Nephron (organoid): ENCODE data around the gene ITGB5.

ENCODE experiments used
- H3K27ac Mint-ChIP-seq, 3 experiments: 2 replicates each; pipeline ENCODE4 v1.8.0; 2020; ENCODE audit warnings: mixed read lengths in 3 of 3, mild to moderate bottlenecking in 2 of 3, moderate library complexity in 1 of 3
- H3K27me3 Mint-ChIP-seq: 2 replicates; pipeline ENCODE4 v1.8.0; 2021; ENCODE audit warnings: low read depth, mild to moderate bottlenecking, moderate library complexity, mixed read lengths
- H3K36me3 Mint-ChIP-seq: 2 replicates; pipeline ENCODE4 v1.8.0; 2020; ENCODE audit warnings: low read depth, mixed read lengths
- H3K4me1 Mint-ChIP-seq: 2 replicates; pipeline ENCODE4 v1.8.0; 2020; ENCODE audit warnings: mixed read lengths
- H3K4me3 Mint-ChIP-seq, 3 experiments: 2 replicates each; pipeline ENCODE4 v1.8.0; 2020; ENCODE audit warnings: mild to moderate bottlenecking in 3 of 3, mixed read lengths in 3 of 3, moderate library complexity in 2 of 3
- H3K9me3 Mint-ChIP-seq: 2 replicates; pipeline ENCODE4 v1.8.0; 2020; ENCODE audit warnings: mixed read lengths
- TF ChIP-seq, protein P1 (sequence below), 3 experiments: fragments of 200-600 bp; sonication (generic); IDR thresholded peaks; one replicate each; pipeline ENCODE4 v1.5.0; 2021; ENCODE audit warnings: antibody characterized with exemption in 3 of 3; ENCODE audit not compliant: unreplicated experiment in 3 of 3

ITGB5 gene

GRCh38 chr3:124777762-124778470 is 109.2 kb downstream of the ITGB5 start:
- H3K9me3 Mint-ChIP-seq, result no peaks in the 10 kb centered on the region
- peaks cover 8% of the 10 kb centered on the region for H3K27me3 Mint-ChIP-seq
- peak overlapping the region in 1 of 3 experiments; percentile 13 for H3K4me3 Mint-ChIP-seq
- peak overlapping the region; percentile 6 to 82 (median 74) for H3K27ac Mint-ChIP-seq
- peaks cover 87% of the 10 kb centered on the region for H3K4me1 Mint-ChIP-seq
- H3K36me3 Mint-ChIP-seq, result no peaks in the 10 kb centered on the region
- TF ChIP-seq, protein P1, sequence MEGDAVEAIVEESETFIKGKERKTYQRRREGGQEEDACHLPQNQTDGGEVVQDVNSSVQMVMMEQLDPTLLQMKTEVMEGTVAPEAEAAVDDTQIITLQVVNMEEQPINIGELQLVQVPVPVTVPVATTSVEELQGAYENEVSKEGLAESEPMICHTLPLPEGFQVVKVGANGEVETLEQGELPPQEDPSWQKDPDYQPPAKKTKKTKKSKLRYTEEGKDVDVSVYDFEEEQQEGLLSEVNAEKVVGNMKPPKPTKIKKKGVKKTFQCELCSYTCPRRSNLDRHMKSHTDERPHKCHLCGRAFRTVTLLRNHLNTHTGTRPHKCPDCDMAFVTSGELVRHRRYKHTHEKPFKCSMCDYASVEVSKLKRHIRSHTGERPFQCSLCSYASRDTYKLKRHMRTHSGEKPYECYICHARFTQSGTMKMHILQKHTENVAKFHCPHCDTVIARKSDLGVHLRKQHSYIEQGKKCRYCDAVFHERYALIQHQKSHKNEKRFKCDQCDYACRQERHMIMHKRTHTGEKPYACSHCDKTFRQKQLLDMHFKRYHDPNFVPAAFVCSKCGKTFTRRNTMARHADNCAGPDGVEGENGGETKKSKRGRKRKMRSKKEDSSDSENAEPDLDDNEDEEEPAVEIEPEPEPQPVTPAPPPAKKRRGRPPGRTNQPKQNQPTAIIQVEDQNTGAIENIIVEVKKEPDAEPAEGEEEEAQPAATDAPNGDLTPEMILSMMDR (IDR thresholded peaks at IDR 0.05; ENCODE audit: unreplicated experiment in 3 of 3), result no peak

DNA sequence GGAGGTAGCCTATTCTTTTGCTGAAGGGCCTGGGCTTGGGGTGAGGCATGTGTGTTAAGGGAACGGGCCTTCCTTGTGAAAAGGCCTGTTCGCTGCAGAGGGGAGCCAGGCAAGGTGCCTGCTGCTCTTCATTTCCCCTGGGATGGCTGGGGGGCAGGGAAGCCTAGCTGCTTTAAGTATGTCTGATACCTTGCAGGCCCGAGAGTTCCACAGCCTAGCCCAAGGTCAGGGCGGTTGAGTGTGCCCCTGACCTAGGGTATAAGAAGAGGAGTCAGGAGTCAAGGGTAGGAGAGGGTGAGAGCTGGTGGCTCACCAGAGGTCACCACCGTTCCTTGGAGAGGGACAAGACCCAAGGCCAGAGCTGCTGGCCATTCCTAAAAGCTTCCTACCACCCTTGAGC is 110.3 kb downstream of the ITGB5 start:
- Mint-ChIP-seq H3K27ac (peak overlapping the region in 1 of 3 experiments; percentile 47), H3K4me3 (no peak overlapping the region), H3K36me3 (no peaks in the 10 kb centered on the region), H3K9me3 (no peaks in the 10 kb centered on the region), H3K4me1 (peaks cover 88% of the 10 kb centered on the region), H3K27me3 (peaks cover 8% of the 10 kb centered on the region)
- TF ChIP-seq, protein P1 (IDR thresholded peaks at IDR 0.05; ENCODE audit: unreplicated experiment in 3 of 3), result no peak

- peaks cover 5% of the 10 kb centered on the region for H3K27me3 Mint-ChIP-seq
- peak overlapping the region in 2 of 3 experiments; percentile 48 to 62 for H3K27ac Mint-ChIP-seq
- no peaks in the 10 kb centered on the region for H3K9me3 Mint-ChIP-seq
- H3K4me1 Mint-ChIP-seq, result peaks cover 86% of the 10 kb centered on the region
- peak overlapping the region in 1 of 3 experiments; percentile 26 for H3K4me3 Mint-ChIP-seq
- no peaks in the 10 kb centered on the region for H3K36me3 Mint-ChIP-seq
- TF ChIP-seq, protein P1 (IDR thresholded peaks at IDR 0.05; ENCODE audit: unreplicated experiment in 3 of 3), result no peak
These were observed 111.3 kb downstream of the ITGB5 start for GRCh38 chr3:124775877-124776276.

- Mint-ChIP-seq H3K36me3 (no peaks in the 10 kb centered on the region), H3K4me3 (peak overlapping the region in 1 of 3 experiments; percentile 10), H3K27me3 (peaks cover 5% of the 10 kb centered on the region), H3K27ac (peak overlapping the region; percentile 51 to 85 (median 62)), H3K4me1 (peaks cover 86% of the 10 kb centered on the region), H3K9me3 (no peaks in the 10 kb centered on the region)
- TF ChIP-seq, protein P1 (IDR thresholded peaks at IDR 0.05; ENCODE audit: unreplicated experiment in 3 of 3), result no peak
These were observed 112.2 kb downstream of the ITGB5 start for GRCh38 chr3:124774841-124775402.

GRCh38 chr3:124774327-124774718 is 112.8 kb downstream of the ITGB5 start:
- Mint-ChIP-seq H3K4me1 (peaks cover 84% of the 10 kb centered on the region), H3K9me3 (no peaks in the 10 kb centered on the region), H3K36me3 (no peaks in the 10 kb centered on the region), H3K27ac (peak overlapping the region; percentile 51 to 85 (median 62)), H3K4me3 (peak overlapping the region in 1 of 3 experiments; percentile 6), H3K27me3 (peaks cover 5% of the 10 kb centered on the region)
- TF ChIP-seq, protein P1 (IDR thresholded peaks at IDR 0.05; ENCODE audit: unreplicated experiment in 3 of 3), result no peak
